HG02884 (cell line): ENCODE data around the gene DONSON.
A peak's percentile ranks its signal among the peaks of the same experiment; 100 is the strongest.
"Not testable (repeated sequence)": the region's sequence is repeated elsewhere in the genome, so short reads cannot be mapped to it uniquely, and the experiment has no call there.

Source experiments
- ATAC-seq: cut with Tn5 transposase; IDR thresholded peaks from one replicate; pipeline ENCODE4 v1.9.1; 2021; ENCODE audit warnings: mild to moderate bottlenecking, moderate library complexity; ENCODE audit not compliant: unreplicated experiment

Gene DONSON

GRCh38 chr21:33588485-33589335 is at the start of gene DONSON:
Gene DONSON, minus strand, starts transcription at chr21:33588684. Its CDS starts 43 bp downstream, at chr21:33588641.
- ATAC-seq = peak; percentile 81

- no peak for ATAC-seq
Measured at GRCh38 chr21:33634254-33634653, 45.8 kb upstream of the DONSON start.

- ATAC-seq = not testable (repeated sequence)
Measured at GRCh38 chr21:33626151-33626550, 37.7 kb upstream of the DONSON start.

- no peak for ATAC-seq
Measured at GRCh38 chr21:33622253-33622652, 33.8 kb upstream of the DONSON start.

GRCh38 chr21:33619726-33620125 is 31.2 kb upstream of the DONSON start:
- ATAC-seq = no peak

- no peak for ATAC-seq
Measured at GRCh38 chr21:33618407-33618806, 29.9 kb upstream of the DONSON start.

GRCh38 chr21:33617565-33617964 is 29.1 kb upstream of the DONSON start:
- ATAC-seq = not testable (repeated sequence)

GRCh38 chr21:33611006-33611744 is 22.7 kb upstream of the DONSON start:
- no peak for ATAC-seq

- ATAC-seq = no peak
Measured at GRCh38 chr21:33608559-33608958, 20.1 kb upstream of the DONSON start.

GRCh38 chr21:33598051-33598450 is 9.6 kb upstream of the DONSON start:
- ATAC-seq = no peak

- peak; percentile 38 for ATAC-seq
Measured at GRCh38 chr21:33587792-33588484, 546 bp downstream of the DONSON start.

- no peak for ATAC-seq
Measured at GRCh38 chr21:33586927-33587326, 1.6 kb downstream of the DONSON start.

GRCh38 chr21:33584455-33584854 is 4.0 kb downstream of the DONSON start:
- no peak for ATAC-seq

- ATAC-seq = no peak
Measured at GRCh38 chr21:33578959-33579542, 9.4 kb downstream of the DONSON start.

- ATAC-seq = no peak
Measured at GRCh38 chr21:33578214-33578613, 10.3 kb downstream of the DONSON start.

GRCh38 chr21:33576741-33577141 is 11.7 kb downstream of the DONSON start:
- ATAC-seq = not testable (repeated sequence)

- ATAC-seq = no peak
Measured at GRCh38 chr21:33572350-33572749, 16.1 kb downstream of the DONSON start.

GRCh38 chr21:33569991-33570390 is 18.5 kb downstream of the DONSON start:
- ATAC-seq = no peak

- ATAC-seq = no peak
Measured at GRCh38 chr21:33568448-33568847, 20.0 kb downstream of the DONSON start.

- ATAC-seq = no peak
Measured at GRCh38 chr21:33567914-33568313, 20.6 kb downstream of the DONSON start.

- no peak for ATAC-seq
Measured at GRCh38 chr21:33566514-33566913, 22.0 kb downstream of the DONSON start.
